ENCODE measurements around the gene C4orf50. TPM values are rescaled to one million over a fixed set of nuclear protein-coding genes. Genes with fewer than 3 reads are reported as not detected.

The C4orf50 gene
- total and polyA plus RNA-seq, 10 of the 15 experiments (the other 5 are each of a cell fraction or from before 2014, with no cell fraction given): 0.04 to 0.09 (median 0.05) TPM; not detected in 3

DNA sequence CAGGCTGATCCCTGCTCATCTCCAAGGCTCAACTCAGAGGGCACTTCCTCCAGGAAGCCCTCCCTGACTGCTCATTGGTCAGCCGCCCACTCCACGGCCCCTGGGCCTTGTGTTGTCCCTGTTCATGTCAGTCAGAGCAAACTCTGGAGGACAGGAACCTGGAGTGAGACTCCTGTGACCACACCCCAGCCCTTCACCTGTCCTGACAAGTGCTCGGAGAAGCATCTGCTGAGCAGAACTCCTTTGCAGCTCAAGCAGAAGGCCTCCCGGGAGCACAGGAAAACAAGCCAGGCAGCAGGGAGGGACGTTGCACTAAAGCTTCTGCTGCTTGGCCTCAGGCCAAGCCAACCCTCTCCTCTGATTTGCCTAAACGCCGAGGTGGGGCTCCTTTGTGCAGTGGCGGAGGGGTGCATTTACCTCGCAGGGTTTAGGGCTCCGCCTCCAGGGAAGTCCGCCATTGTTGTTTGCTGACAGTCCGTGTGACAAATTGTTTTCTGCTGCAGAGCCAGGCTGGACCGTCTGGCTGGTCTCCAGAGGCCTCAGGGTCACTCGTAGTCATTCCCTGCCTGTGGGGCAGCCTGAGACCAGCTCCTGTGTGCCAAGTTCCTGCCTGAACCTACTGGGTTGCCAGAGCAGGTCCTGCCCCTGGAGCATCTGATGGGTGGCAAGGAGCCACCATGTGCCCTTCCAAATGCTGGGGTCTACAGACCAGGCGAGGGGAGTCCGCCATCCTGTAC lies 61.8 kb downstream of the C4orf50 start:
- Histone ChIP-seq H3K27ac (ENCODE audit: control insufficient read depth, insufficient read depth) (no peak overlapping the region), H3K9ac (ENCODE audit: control insufficient read depth, insufficient read depth, low read length) (no peak overlapping the region), H3K27me3 (replicated peaks in 1 of 2; ENCODE audit: control insufficient read depth in 2 of 2, insufficient read depth in 2 of 2, low read length in 1 of 2) (peaks cover 0 to 2% of the 10 kb centered on the region in 2 experiments; a peak in 2 of 4 replicates), H2AFZ (ENCODE audit: control insufficient read depth, low read depth, low read length) (no peak overlapping the region), H3K36me3 (ENCODE audit: control insufficient read depth in 2 of 2, insufficient read depth in 2 of 2, low read length in 1 of 2) (no peaks in the 10 kb centered on the region), H3K9me3 (replicated peaks; ENCODE audit: control insufficient read depth, insufficient read depth, low read length) (no peaks in the 10 kb centered on the region), H4K20me1 (ENCODE audit: control insufficient read depth, insufficient read depth) (no peaks in the 10 kb centered on the region), H3K4me3 (no peak overlapping the region), H3K79me2 (ENCODE audit: control insufficient read depth, insufficient read depth, low read length) (no peaks in the 10 kb centered on the region), H3K4me2 (ENCODE audit: control insufficient read depth, insufficient read depth) (no peak overlapping the region), H3K4me1 (ENCODE audit: control insufficient read depth, insufficient read depth, low read length) (peaks cover 11% of the 10 kb centered on the region)
- ChIA-PET RAD21 (ENCODE audit: unreplicated experiment) (no interaction called here), POLR2A (no interaction called here), SMC1A (ENCODE audit: uncharacterized antibody, unreplicated experiment) (no interaction called here), CTCF (no interaction called here)
- intact Hi-C loops (cut with micrococcal nuclease; ENCODE audit: unreplicated experiment): no loop called here
- in situ Hi-C loops (cut with MboI): no loop called here
- FAIRE-seq (no peak), DNase-seq (ENCODE audit: low read depth, low spot score) (no peak), ATAC-seq (no peak)
- BruUV-seq (replicated peaks): no TSS peak
- no peak for TF ChIP-seq STAT1 (conservative IDR thresholded peaks at IDR 0.05)
- 0 out of 2 replicates have a peak, but pooled peaks have one; percentile 37 for TF ChIP-seq YY1 (IDR thresholded peaks at IDR 0.05; ENCODE audit: low read depth, low read length)
- 22% methylated on average over 16 of the region's 16 CpGs for WGBS (ENCODE audit: insufficient coverage, insufficient replicate concordance, low lambda C conversion rate, missing lambda C conversion rate)

DNA sequence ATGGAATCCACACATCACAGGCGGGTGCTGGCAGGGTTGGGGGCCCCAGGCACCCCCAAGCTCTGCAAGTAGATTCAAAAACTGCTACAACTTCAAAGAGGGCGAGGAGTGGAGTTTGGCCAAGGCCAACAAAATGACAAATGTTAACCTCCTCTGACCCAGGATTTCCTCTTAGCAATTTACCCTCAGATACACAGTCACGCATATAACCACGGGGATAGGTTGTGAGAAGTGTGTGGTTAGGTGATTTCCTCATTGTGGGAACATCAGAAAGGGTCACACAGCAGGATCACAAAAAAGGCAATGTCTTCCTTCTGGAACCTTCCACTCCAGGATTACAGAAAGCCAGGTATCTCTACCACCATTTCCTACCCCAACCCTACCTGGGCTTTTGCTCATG lies 62.4 kb downstream of the C4orf50 start:
- H3K79me2 ChIP-seq (ENCODE audit: control insufficient read depth, insufficient read depth, low read length): no peaks in the 10 kb centered on the region
- no peaks in the 10 kb centered on the region for H4K20me1 ChIP-seq (ENCODE audit: control insufficient read depth, insufficient read depth)
- TF ChIP-seq RAD21 (IDR thresholded peaks at IDR 0.05; ENCODE audit: insufficient read depth, low read depth, low read length) (no peak), CEBPB (IDR thresholded peaks at IDR 0.05; ENCODE audit: borderline replicate concordance in 1 of 2, low read depth in 2 of 2, low read length in 2 of 2) (no peak), MXI1 (IDR thresholded peaks at IDR 0.05; ENCODE audit: low read depth, low read length) (no peak), RUNX3 (IDR thresholded peaks at IDR 0.05; ENCODE audit: low read length) (peak; percentile 81), EP300 (IDR thresholded peaks at IDR 0.05; ENCODE audit: borderline replicate concordance in 1 of 2, control insufficient read depth in 1 of 2, low read depth in 2 of 2, low read length in 2 of 2) (no peak)
- H3K4me2 ChIP-seq (ENCODE audit: control insufficient read depth, insufficient read depth): peak overlapping the region; percentile 51; the same call in 1 of the 2 replicates
- H2AFZ ChIP-seq (ENCODE audit: control insufficient read depth, low read depth, low read length): no peak overlapping the region
- no TSS peak for BruUV-seq (replicated peaks)
- POLR2A ChIA-PET: no interaction called here
- H3K9ac ChIP-seq (ENCODE audit: control insufficient read depth, insufficient read depth, low read length): no peak overlapping the region
- FAIRE-seq (no peak), ATAC-seq (peak; percentile 40; the same call in 2 of the 3 replicates), DNase-seq (ENCODE audit: low read depth, low spot score) (peak; percentile 7)
- no peaks in the 10 kb centered on the region for H3K9me3 ChIP-seq (replicated peaks; ENCODE audit: control insufficient read depth, insufficient read depth, low read length)
- peaks cover 0 to 2% of the 10 kb centered on the region in 2 experiments; a peak in 1 of 4 replicates for H3K27me3 ChIP-seq (replicated peaks in 1 of 2; ENCODE audit: control insufficient read depth in 2 of 2, insufficient read depth in 2 of 2, low read length in 1 of 2)
- no peak overlapping the region for H3K27ac ChIP-seq (ENCODE audit: control insufficient read depth, insufficient read depth)
- no peak overlapping the region for H3K4me3 ChIP-seq
- no peaks in the 10 kb centered on the region for H3K36me3 ChIP-seq (ENCODE audit: control insufficient read depth in 2 of 2, insufficient read depth in 2 of 2, low read length in 1 of 2)
- in situ Hi-C loops (cut with MboI): no loop called here
- 0% methylated on average over 4 of the region's 4 CpGs for WGBS (ENCODE audit: insufficient coverage, insufficient replicate concordance, low lambda C conversion rate, missing lambda C conversion rate)
- CTCF ChIA-PET: no interaction called here
- peaks cover 11% of the 10 kb centered on the region for H3K4me1 ChIP-seq (ENCODE audit: control insufficient read depth, insufficient read depth, low read length)
- RAD21 ChIA-PET (ENCODE audit: unreplicated experiment): no interaction called here
- intact Hi-C loops (cut with micrococcal nuclease; ENCODE audit: unreplicated experiment): no loop called here
- SMC1A ChIA-PET (ENCODE audit: uncharacterized antibody, unreplicated experiment): no interaction called here

Measured in GM12878 (cell line).